GM23248 (cell line): ENCODE data around the gene LRRTM2. TPM values are rescaled to one million over a fixed set of nuclear protein-coding genes. Genes with fewer than 3 reads are reported as not detected.

Experiments used
- DNase-seq: peaks from one replicate; pipeline ENCODE4 v3.0.0-alpha.2; 2015
- H2AFZ ChIP-seq: fragments of 200-600 bp; sonication (generic); 2 replicates; pipeline ENCODE4 v1.6.1; 2016; ENCODE audit warnings: antibody characterized with exemption
- H3F3A ChIP-seq: fragments of 200-600 bp; sonication (generic); 2 replicates; pipeline ENCODE4 v1.6.1; 2016; ENCODE audit warnings: mild to moderate bottlenecking, antibody characterized with exemption, mixed run types; ENCODE audit not compliant: insufficient read depth
- H3K27ac ChIP-seq: fragments of 200-600 bp; sonication (generic); 2 replicates; pipeline ENCODE4 v1.5.1; 2016; ENCODE audit warnings: mild to moderate bottlenecking
- H3K27me3 ChIP-seq: fragments of 200-600 bp; sonication (generic); replicated peaks from 2 replicates; pipeline ENCODE4 v1.6.1; 2016; ENCODE audit warnings: mild to moderate bottlenecking; ENCODE audit not compliant: insufficient read depth
- H3K36me3 ChIP-seq: fragments of 200-600 bp; sonication (generic); 2 replicates; pipeline ENCODE4 v1.6.1; 2016; ENCODE audit warnings: low read depth, mild to moderate bottlenecking
- H3K4me1 ChIP-seq: fragments of 200-600 bp; sonication (generic); 2 replicates; pipeline ENCODE4 v1.6.1; 2016; ENCODE audit warnings: mild to moderate bottlenecking; ENCODE audit not compliant: insufficient read depth
- H3K4me2 ChIP-seq: fragments of 200-600 bp; sonication (generic); one replicate; pipeline ENCODE4 v1.6.1; 2016; ENCODE audit warnings: mild to moderate bottlenecking; ENCODE audit not compliant: unreplicated experiment
- H3K4me3 ChIP-seq: fragments of 200-600 bp; sonication (generic); 2 replicates; pipeline ENCODE4 v1.5.1; 2016; ENCODE audit warnings: mild to moderate bottlenecking
- H3K79me2 ChIP-seq: fragments of 200-600 bp; sonication (generic); 2 replicates; pipeline ENCODE4 v1.6.1; 2016; ENCODE audit warnings: mild to moderate bottlenecking; ENCODE audit not compliant: insufficient read depth
- H3K9ac ChIP-seq: fragments of 200-600 bp; sonication (generic); 2 replicates; pipeline ENCODE4 v1.6.1; 2016; ENCODE audit warnings: mild to moderate bottlenecking
- H3K9me2 ChIP-seq: fragments of 200-600 bp; sonication (generic); 2 replicates; pipeline ENCODE4 v1.6.1; 2016; ENCODE audit warnings: mixed run types, mild to moderate bottlenecking, moderate library complexity; ENCODE audit not compliant: insufficient read depth
- H3K9me3 ChIP-seq: fragments of 200-600 bp; sonication (generic); one replicate; pipeline ENCODE4 v1.6.1; 2017; ENCODE audit warnings: low read depth
- H4K20me1 ChIP-seq: fragments of 200-600 bp; sonication (generic); 2 replicates; pipeline ENCODE4 v1.6.0; 2016; ENCODE audit not compliant: insufficient read depth
- EZH2 ChIP-seq: fragments of 200-600 bp; sonication (generic); IDR thresholded peaks from 2 replicates; pipeline ENCODE4 v1.6.1; 2018; ENCODE audit warnings: antibody characterized with exemption, mild to moderate bottlenecking; ENCODE audit not compliant: insufficient read depth, poor library complexity, severe bottlenecking
- EZH2phosphoT487 ChIP-seq: fragments of 200-600 bp; sonication (generic); IDR thresholded peaks from 2 replicates; pipeline ENCODE4 v1.6.1; 2018; ENCODE audit warnings: antibody characterized with exemption, moderate library complexity, mild to moderate bottlenecking, low read depth; ENCODE audit not compliant: insufficient read depth
- WGBS, 2 experiments: methylation state at CpG; one replicate each; pipeline ENCODE4 v1.1.6; 2015 to 2017; ENCODE audit warnings: low lambda C conversion rate in 2 of 2, low coverage in 1 of 2; ENCODE audit errors: missing lambda C conversion rate in 2 of 2; 5-methylcytosine and 5-hydroxymethylcytosine counted together
- in situ Hi-C: fragments of 300-500 bp; cut with MboI; formaldehyde crosslinking; loops from 2 replicates; pipeline ENCODE4 v1.15.0; 2020
- polyA plus RNA-seq: library from polyadenylated mRNA; unstranded; fragments of >200 nt; fragmentation: Nextera tagmentation; extraction: Ambion mirVana; gene quantifications from 2 replicates; pipeline ENCODE4 v1.2.1, GENCODE V29; 2016
- total RNA-seq: library from RNA; depleted of rRNA; stranded (reverse); fragments of >200 nt; shearing (Covaris generic); gene quantifications from 2 replicates; pipeline ENCODE4 v1.2.3, GENCODE V29; 2014

Gene LRRTM2
- total and polyA plus RNA-seq, 2 experiments from 2014 or later = 0.11 to 0.71 TPM

DNA sequence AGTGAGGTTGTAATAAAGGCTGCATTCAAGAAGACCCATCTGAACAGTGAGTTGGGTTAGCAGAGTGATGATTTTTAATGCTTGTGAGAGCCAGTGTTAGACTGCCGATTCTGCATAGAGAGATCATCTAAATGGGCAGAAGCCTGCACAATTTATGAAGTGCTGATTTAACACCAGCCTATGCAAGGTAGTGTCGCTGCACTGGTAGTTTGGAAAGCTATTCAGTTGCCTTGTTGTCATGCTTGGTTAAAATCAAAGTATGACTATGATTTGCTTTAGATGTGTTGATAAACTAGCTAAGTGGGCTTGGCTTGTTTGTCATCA lies 379 bp upstream of the LRRTM2 start:
- peak overlapping the region; percentile 74 for H3K4me3 ChIP-seq
- no peaks in the 10 kb centered on the region for H3K9me2 ChIP-seq
- H4K20me1 ChIP-seq = peaks cover 23% of the 10 kb centered on the region; the same call in 1 of the 2 replicates
- 11 to 18% methylated on average over 2 of the region's 2 CpGs for WGBS, 2 experiments
- H3K4me1 ChIP-seq = peaks cover 33% of the 10 kb centered on the region
- TF ChIP-seq EZH2 (no peak), EZH2phosphoT487 (no peak)
- peak; percentile 32 for DNase-seq
- H3K36me3 ChIP-seq = no peaks in the 10 kb centered on the region
- H3K27me3 ChIP-seq = no peaks in the 10 kb centered on the region
- peak overlapping the region; percentile 71 for H3K27ac ChIP-seq
- peak overlapping the region; percentile 90 for H3K4me2 ChIP-seq
- peaks cover 29% of the 10 kb centered on the region; the same call in 1 of the 2 replicates for H3F3A ChIP-seq
- peak overlapping the region; percentile 75 for H3K9ac ChIP-seq
- peaks cover 99% of the 10 kb centered on the region for H3K79me2 ChIP-seq
- in situ Hi-C loops = no loop called here
- H3K9me3 ChIP-seq = no peaks in the 10 kb centered on the region
- H2AFZ ChIP-seq = no peak overlapping the region

DNA sequence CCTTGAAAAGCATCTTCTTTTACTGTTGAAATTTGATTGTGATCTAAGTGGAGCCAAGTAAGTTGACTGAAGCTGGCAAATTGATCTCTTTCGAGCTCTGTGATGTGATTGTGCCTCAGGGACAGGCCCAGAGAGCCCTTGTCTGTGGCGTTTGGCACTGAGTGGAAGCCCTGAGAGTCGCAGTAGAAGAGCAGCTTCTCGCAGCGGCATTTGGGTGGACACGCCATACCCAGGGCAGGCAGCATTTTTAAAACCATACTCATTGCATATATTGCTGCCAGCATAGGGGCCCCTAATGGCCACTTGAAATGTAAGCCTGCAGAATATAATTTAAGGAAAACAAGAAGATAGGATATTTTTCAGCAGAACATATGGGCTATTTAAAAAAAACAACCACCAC lies 894 bp downstream of the LRRTM2 start:
- Histone ChIP-seq H3K9ac (peak overlapping the region; percentile 75), H3K4me3 (peak overlapping the region; percentile 74), H3K9me2 (no peaks in the 10 kb centered on the region), H3K36me3 (no peaks in the 10 kb centered on the region), H3K9me3 (no peaks in the 10 kb centered on the region), H3K27ac (peak overlapping the region; percentile 71; the same call in 1 of the 2 replicates), H3K4me1 (peaks cover 42% of the 10 kb centered on the region), H3F3A (peaks cover 29% of the 10 kb centered on the region; the same call in 1 of the 2 replicates), H4K20me1 (0 out of 2 replicates have a peak, but pooled peaks cover 22% of the 10 kb centered on the region), H3K4me2 (peak overlapping the region; percentile 90), H2AFZ (no peak overlapping the region), H3K27me3 (no peaks in the 10 kb centered on the region), H3K79me2 (peaks cover 99% of the 10 kb centered on the region)
- peak; percentile 17 for DNase-seq
- WGBS, 2 experiments = 91% methylated on average over 6 of the region's 6 CpGs
- in situ Hi-C loops = no loop called here
- TF ChIP-seq EZH2 (no peak), EZH2phosphoT487 (no peak)

DNA sequence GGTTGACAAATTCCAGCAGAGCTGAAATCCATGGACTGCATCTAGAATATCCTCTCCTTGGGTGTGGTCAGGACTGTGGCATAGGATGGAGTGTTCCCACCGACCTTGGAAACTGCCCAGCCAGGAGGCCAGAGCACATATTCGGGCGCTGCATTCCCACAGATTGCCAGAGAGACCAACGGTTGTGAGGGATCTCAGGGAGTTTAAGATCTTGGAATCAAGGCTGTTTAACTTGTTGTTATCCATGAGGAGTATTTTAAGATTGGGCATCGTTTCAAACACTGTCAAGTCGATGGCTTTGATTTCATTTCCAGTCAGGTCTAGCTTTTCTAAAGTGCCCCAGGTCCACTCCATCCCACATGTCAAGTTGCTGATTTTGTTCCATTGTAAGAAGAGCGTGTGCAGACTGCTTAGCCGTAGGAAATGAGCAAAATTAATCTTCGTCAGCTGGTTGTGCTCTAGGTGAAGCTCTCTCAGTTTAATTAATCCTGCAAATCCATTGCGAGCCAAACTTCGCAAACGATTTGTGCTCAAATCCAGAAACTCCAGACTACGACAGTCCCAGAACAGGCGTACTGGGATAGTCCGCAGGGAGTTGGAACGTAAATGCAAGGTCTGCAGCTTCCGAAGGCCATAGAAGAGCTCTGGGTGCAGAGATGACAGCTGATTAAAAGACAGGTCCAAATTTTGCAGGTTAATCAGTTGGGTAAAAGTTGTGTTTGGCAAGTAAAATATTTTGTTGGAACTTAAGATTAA lies 1.5 kb downstream of the LRRTM2 start:
- Histone ChIP-seq H3K4me3 (no peak overlapping the region), H2AFZ (no peak overlapping the region), H3K27ac (no peak overlapping the region), H3K36me3 (no peaks in the 10 kb centered on the region), H3K9ac (no peak overlapping the region), H3F3A (peaks cover 29% of the 10 kb centered on the region; the same call in 1 of the 2 replicates), H3K4me2 (peak overlapping the region; percentile 90), H3K9me3 (no peaks in the 10 kb centered on the region), H3K27me3 (no peaks in the 10 kb centered on the region), H3K4me1 (peaks cover 42% of the 10 kb centered on the region), H3K9me2 (no peaks in the 10 kb centered on the region), H3K79me2 (peaks cover 99% of the 10 kb centered on the region), H4K20me1 (0 out of 2 replicates have a peak, but pooled peaks cover 22% of the 10 kb centered on the region)
- TF ChIP-seq EZH2phosphoT487 = no peak
- TF ChIP-seq EZH2 = no peak
- 77 to 80% methylated on average over 17 of the region's 17 CpGs for WGBS, 2 experiments
- DNase-seq = no peak
- in situ Hi-C loops = no loop called here

DNA sequence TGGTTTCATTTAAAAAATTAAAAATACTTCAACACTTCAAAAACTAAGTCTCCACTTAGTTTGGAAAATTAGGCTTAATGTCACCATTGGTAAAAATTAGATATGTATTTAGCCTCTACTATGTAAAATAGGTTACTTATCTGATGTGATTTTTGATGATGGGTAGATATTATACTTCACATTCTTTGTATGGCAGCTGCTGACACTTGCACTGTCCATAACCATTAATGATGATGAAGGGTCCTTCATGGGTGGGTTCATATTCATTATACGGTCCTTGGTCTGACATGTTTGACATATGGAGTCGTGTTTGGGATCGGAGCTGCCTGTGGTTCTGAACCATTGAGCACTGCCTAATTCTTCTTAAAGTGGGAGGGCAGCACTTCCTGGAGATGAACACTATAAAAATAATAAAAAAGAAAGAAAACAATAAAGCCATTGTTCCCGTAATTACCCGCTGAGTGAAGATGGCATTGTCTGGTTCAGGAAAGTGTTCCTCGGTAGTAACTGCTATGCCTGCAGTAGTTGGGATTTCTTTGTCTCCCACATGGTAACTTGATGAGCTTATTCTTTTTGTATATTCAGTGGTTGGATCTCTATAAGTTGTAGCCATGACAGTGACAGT lies 2.2 kb downstream of the LRRTM2 start:
- H3K4me2 ChIP-seq = no peak overlapping the region
- no peak for TF ChIP-seq EZH2
- TF ChIP-seq EZH2phosphoT487 = no peak
- H3K9me3 ChIP-seq = no peaks in the 10 kb centered on the region
- no peak overlapping the region for H3K4me3 ChIP-seq
- H3K27ac ChIP-seq = no peak overlapping the region
- in situ Hi-C loops = no loop called here
- peaks cover 42% of the 10 kb centered on the region for H3K4me1 ChIP-seq
- H4K20me1 ChIP-seq = 0 out of 2 replicates have a peak, but pooled peaks cover 15% of the 10 kb centered on the region
- H3K27me3 ChIP-seq = no peaks in the 10 kb centered on the region
- WGBS, 2 experiments = 97 to 98% methylated on average over 6 of the region's 6 CpGs
- no peak overlapping the region for H2AFZ ChIP-seq
- peaks cover 99% of the 10 kb centered on the region for H3K79me2 ChIP-seq
- no peak for DNase-seq
- H3F3A ChIP-seq = peaks cover 29% of the 10 kb centered on the region; the same call in 1 of the 2 replicates
- H3K36me3 ChIP-seq = no peaks in the 10 kb centered on the region
- H3K9me2 ChIP-seq = no peaks in the 10 kb centered on the region
- H3K9ac ChIP-seq = no peak overlapping the region
